GM12878 (cell line): Measurements from ENCODE around the gene ZNF805. TPM values are rescaled to one million over a fixed set of nuclear protein-coding genes. Genes with fewer than 3 reads are reported as not detected.

Experiments
- ATAC-seq: fragments of 200-7000 bp; cut with Tn5 transposase; 3 replicates; pipeline ENCODE4 v1.9.1; 2020; ENCODE audit warnings: mild to moderate bottlenecking, moderate library complexity
- BruUV-seq: library from RNA; stranded (reverse); fragments of 400-500 nt; replicated peaks from 2 replicates; lab custom pipeline; 2021; lab: Mats Ljungman, UMichigan
- CTCF ChIA-PET: fragments of 300-600 bp; sonication (Branson Sonifier 250); formaldehyde crosslinking; extraction: SDS; loops from one replicate; lab custom pipeline; 2021; ENCODE audit warnings: inconsistent platforms; lab: Yijun Ruan, JAX
- POLR2A ChIA-PET: fragments of 350-600 bp; formaldehyde crosslinking; extraction: SDS; loops from one replicate; lab custom pipeline; 2021; ENCODE audit warnings: inconsistent platforms; lab: Charles Lee
- RAD21 ChIA-PET: fragments of 300-600 bp; sonication (Branson Sonifier 250); formaldehyde crosslinking; loops from one replicate; lab custom pipeline; 2023; ENCODE audit warnings: antibody characterized with exemption; ENCODE audit not compliant: unreplicated experiment; lab: Charles Lee
- SMC1A ChIA-PET: fragments of 300-600 bp; sonication (Branson Sonifier 250); formaldehyde crosslinking; loops from one replicate; lab custom pipeline; 2023; ENCODE audit not compliant: unreplicated experiment, uncharacterized antibody; lab: Charles Lee
- DNase-seq: peaks from one replicate; pipeline ENCODE4 v3.0.0-alpha.2; 2011; ENCODE audit warnings: low read depth, low spot score
- FAIRE-seq: peaks from 3 replicates; lab custom pipeline; 2011; peaks lifted over from hg19 to GRCh38; lab: Jason Lieb, UNC
- H2AFZ ChIP-seq: 2 replicates; pipeline ENCODE4 v1.6.0; 2011; ENCODE audit warnings: low read depth, low read length, control low read depth; ENCODE audit not compliant: control insufficient read depth
- H3K27ac ChIP-seq: 2 replicates; pipeline ENCODE4 v1.5.1; 2011; ENCODE audit warnings: control low read depth; ENCODE audit not compliant: control insufficient read depth, insufficient read depth
- H3K27me3 ChIP-seq, 2 experiments: replicated peaks in 1 of 2; 2 replicates each; pipeline versions ENCODE4 v1.6.0 to v1.6.1; 2011; ENCODE audit warnings: low read length in 1 of 2; ENCODE audit not compliant: control insufficient read depth in 2 of 2, insufficient read depth in 2 of 2
- H3K36me3 ChIP-seq, 2 experiments: 2 replicates each; pipeline ENCODE4 v1.5.1; 2011; ENCODE audit warnings: low read length in 1 of 2; ENCODE audit not compliant: control insufficient read depth in 2 of 2, insufficient read depth in 2 of 2
- H3K4me1 ChIP-seq: 2 replicates; pipeline ENCODE4 v1.6.1; 2011; ENCODE audit warnings: mild to moderate bottlenecking, low read length, moderate library complexity, mixed read lengths; ENCODE audit not compliant: control insufficient read depth, insufficient read depth
- H3K4me2 ChIP-seq: 2 replicates; pipeline ENCODE4 v1.6.0; 2011; ENCODE audit warnings: control low read depth; ENCODE audit not compliant: control insufficient read depth, insufficient read depth
- H3K4me3 ChIP-seq: fragments of 200-600 bp; sonication (generic); 2 replicates; pipeline ENCODE4 v1.5.1; 2016
- H3K79me2 ChIP-seq: 2 replicates; pipeline ENCODE4 v1.6.0; 2011; ENCODE audit warnings: low read length; ENCODE audit not compliant: control insufficient read depth, insufficient read depth
- H3K9ac ChIP-seq: 2 replicates; pipeline ENCODE4 v1.8.0; 2011; ENCODE audit warnings: low read length, control low read depth, mixed read lengths; ENCODE audit not compliant: control insufficient read depth, insufficient read depth
- H3K9me3 ChIP-seq: replicated peaks from 3 replicates; pipeline ENCODE4 v1.5.1; 2011; ENCODE audit warnings: mild to moderate bottlenecking, low read length; ENCODE audit not compliant: control insufficient read depth, insufficient read depth
- H4K20me1 ChIP-seq: 2 replicates; pipeline ENCODE4 v1.6.0; 2011; ENCODE audit not compliant: control insufficient read depth, insufficient read depth
- BRCA1 ChIP-seq: IDR thresholded peaks from 2 replicates; pipeline ENCODE4 v1.6.1; 2011; ENCODE audit warnings: low read depth, low read length, improper control_type of control experiment
- CBX3 ChIP-seq: fragments of 200-600 bp; sonication (generic); IDR thresholded peaks from 2 replicates; pipeline ENCODE4 v1.6.1; 2016; ENCODE audit warnings: low read depth, borderline replicate concordance
- DPF2 ChIP-seq: fragments of 450-650 bp; IDR thresholded peaks from 2 replicates; pipeline ENCODE4 v1.6.1; 2017; ENCODE audit warnings: mild to moderate bottlenecking
- HDAC2 ChIP-seq: fragments of 200-600 bp; sonication (generic); IDR thresholded peaks from 2 replicates; pipeline ENCODE4 v1.6.1; 2017
- IKZF2 ChIP-seq, 2 experiments: fragments of 450-650 bp; IDR thresholded peaks; 2 replicates each; pipeline ENCODE4 v1.6.1; 2017; ENCODE audit warnings: mild to moderate bottlenecking in 2 of 2, moderate library complexity in 2 of 2
- JUND ChIP-seq: IDR thresholded peaks from 2 replicates; pipeline ENCODE4 v1.6.1; 2012; ENCODE audit warnings: low read depth, mild to moderate bottlenecking, low read length, improper control_type of control experiment, moderate library complexity
- RELA ChIP-seq: fragments of 450-650 bp; IDR thresholded peaks from 2 replicates; pipeline ENCODE4 v1.8.0; 2014; ENCODE audit warnings: borderline replicate concordance; ENCODE audit not compliant: partially characterized antibody
- SPI1 ChIP-seq: IDR thresholded peaks from 2 replicates; pipeline ENCODE4 v1.6.1; 2011; ENCODE audit warnings: low read depth, mild to moderate bottlenecking, low read length, moderate library complexity, borderline replicate concordance; ENCODE audit not compliant: insufficient read depth
- SREBF2 ChIP-seq: IDR thresholded peaks from 2 replicates; pipeline ENCODE4 v1.6.1; 2012; ENCODE audit warnings: mild to moderate bottlenecking, low read length
- STAT1 ChIP-seq: fragments of 450-650 bp; conservative IDR thresholded peaks from 2 replicates; pipeline ENCODE4 v1.6.1; 2014; ENCODE audit warnings: antibody characterized with exemption, mild to moderate bottlenecking
- ZBTB11 ChIP-seq: fragments of 450-650 bp; formaldehyde crosslinking; IDR thresholded peaks from 2 replicates; pipeline ENCODE4 v1.5.0; 2022; ENCODE audit warnings: mild to moderate bottlenecking, missing genetic modification characterization
- ZBTB40 ChIP-seq: fragments of 450-650 bp; IDR thresholded peaks from 2 replicates; pipeline ENCODE4 v1.6.1; 2016; ENCODE audit warnings: mild to moderate bottlenecking, moderate library complexity, borderline replicate concordance
- WGBS: methylation state at CpG from one replicate; pipeline ENCODE4 v1.1.6; 2016; ENCODE audit warnings: low lambda C conversion rate; ENCODE audit not compliant: insufficient replicate concordance, insufficient coverage; ENCODE audit errors: missing lambda C conversion rate; 5-methylcytosine and 5-hydroxymethylcytosine counted together
- in situ Hi-C: fragments of 300-500 bp; cut with MboI; formaldehyde crosslinking; loops from 9 replicates; pipeline ENCODE4 v1.14.3; 2018; ENCODE audit warnings: mixed read lengths
- intact Hi-C: fragments of 100-400 bp; cut with micrococcal nuclease; formaldehyde crosslinking; loops from one replicate; pipeline ENCODE4 v1.14.2; 2022; ENCODE audit not compliant: unreplicated experiment
- polyA plus RNA-seq, 11 experiments: library from polyadenylated mRNA; depleted of rRNA in 4 of 11; unstranded in 6 of 11; stranded (reverse) in 5 of 11; fragments of >200 nt; fragmentation: Nextera tagmentation in 4 of 11; fragmentation: Illumina TruSeq in 1 of 11; extraction: Ambion mirVana in 4 of 11; extraction: Trizol in 1 of 11; gene quantifications; 1 replicate in 1 of 11; 2 replicates in 10 of 11; pipeline versions ENCODE4 v1.2.1 to v1.2.3, GENCODE V29; 2011 to 2016; ENCODE audit warnings: inconsistent platforms in 2 of 11, missing spikeins in 2 of 11, low read depth in 1 of 11
- total RNA-seq, 4 experiments: library from RNA; depleted of rRNA in 3 of 4; stranded (reverse); fragments of >200 nt in 3 of 4; fragmentation: Illumina TruSeq in 1 of 4; extraction: Trizol in 1 of 4; gene quantifications; 2 replicates each; pipeline versions ENCODE4 v1.2.1 to v1.2.3, GENCODE V29; 2013 to 2021
- TF ChIP-seq, protein P1 (sequence below): fragments of 450-650 bp; IDR thresholded peaks from 2 replicates; pipeline ENCODE4 v1.6.1; 2017; ENCODE audit warnings: borderline replicate concordance

ZNF805 gene
- total and polyA plus RNA-seq, 10 of the 15 experiments (the other 5 are each of a cell fraction or from before 2014, with no cell fraction given): 0.31 to 8.9 (median 2.3) TPM

DNA sequence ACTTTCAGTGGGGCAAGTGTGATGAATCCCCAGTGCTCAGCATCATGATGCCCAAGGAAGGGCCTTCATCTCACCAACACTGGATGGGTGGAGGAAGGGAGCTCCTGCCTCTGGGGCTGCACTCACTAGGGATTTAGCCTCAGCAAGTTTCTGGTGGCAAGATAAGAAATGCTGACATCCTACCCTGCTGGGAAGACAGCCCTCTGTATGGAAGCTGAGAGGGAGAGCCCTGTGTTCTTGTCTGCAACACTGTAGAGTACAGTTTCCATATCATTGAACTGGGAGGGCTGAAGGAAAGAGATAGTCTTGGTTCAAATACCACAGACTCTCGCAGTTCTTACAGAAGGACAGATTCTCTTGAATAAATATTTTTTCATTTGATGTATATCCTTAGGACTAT is 32.6 kb downstream of the ZNF805 start (continued):
- no peak for TF ChIP-seq DPF2
- TF ChIP-seq ZBTB40: no peak
- TF ChIP-seq, protein P1, sequence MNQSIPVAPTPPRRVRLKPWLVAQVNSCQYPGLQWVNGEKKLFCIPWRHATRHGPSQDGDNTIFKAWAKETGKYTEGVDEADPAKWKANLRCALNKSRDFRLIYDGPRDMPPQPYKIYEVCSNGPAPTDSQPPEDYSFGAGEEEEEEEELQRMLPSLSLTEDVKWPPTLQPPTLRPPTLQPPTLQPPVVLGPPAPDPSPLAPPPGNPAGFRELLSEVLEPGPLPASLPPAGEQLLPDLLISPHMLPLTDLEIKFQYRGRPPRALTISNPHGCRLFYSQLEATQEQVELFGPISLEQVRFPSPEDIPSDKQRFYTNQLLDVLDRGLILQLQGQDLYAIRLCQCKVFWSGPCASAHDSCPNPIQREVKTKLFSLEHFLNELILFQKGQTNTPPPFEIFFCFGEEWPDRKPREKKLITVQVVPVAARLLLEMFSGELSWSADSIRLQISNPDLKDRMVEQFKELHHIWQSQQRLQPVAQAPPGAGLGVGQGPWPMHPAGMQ: no peak
- no peak for TF ChIP-seq BRCA1
- no peak for TF ChIP-seq IKZF2 (IDR thresholded peaks at IDR 0.05)

GRCh38 chr19:57276430-57276829 is 36.0 kb downstream of the ZNF805 start:
- Histone ChIP-seq H3K4me2 (peak overlapping the region; percentile 4; the same call in 1 of the 2 replicates), H3K79me2 (peaks cover 15% of the 10 kb centered on the region), H3K4me3 (no peak overlapping the region), H3K27me3 (no peaks in the 10 kb centered on the region), H3K4me1 (peaks cover 22% of the 10 kb centered on the region), H3K9me3 (no peaks in the 10 kb centered on the region; the same call in 2 of the 3 replicates), H3K9ac (no peak overlapping the region), H4K20me1 (no peaks in the 10 kb centered on the region), H2AFZ (no peak overlapping the region; the same call in 1 of the 2 replicates), H3K27ac (peak overlapping the region; percentile 20; the same call in 1 of the 2 replicates), H3K36me3 (no peaks in the 10 kb centered on the region)
- no peak for DNase-seq
- no TSS peak for BruUV-seq
- ChIA-PET CTCF (no interaction called here), RAD21 (interaction anchor here (0.6 kb wide), 1 partner anchor 201 kb away, joined by 3 read pairs; the partner anchor contains the start of gene ZNF772), POLR2A (interaction anchor here (0.6 kb wide), 1 partner anchor 10 kb away, joined by 3 read pairs; no protein-coding TSS in a partner anchor), SMC1A (no interaction called here)
- TF ChIP-seq STAT1 (no peak), SREBF2 (0 out of 2 replicates have a peak, but pooled peaks have one; percentile 28), CBX3 (no peak), RELA (no peak), HDAC2 (no peak), SPI1 (no peak), JUND (no peak), ZBTB11 (no peak)
- WGBS: 0% methylated on average over 1 of the region's 1 CpG
- in situ Hi-C loops: no loop called here
- no peak for FAIRE-seq
- intact Hi-C loops: no loop called here
- no peak for ATAC-seq
